GM18861 (cell line): ENCODE data around the gene ZNF566.
"Not testable (repeated sequence)": the region's sequence is repeated elsewhere in the genome, so short reads cannot be mapped to it uniquely, and the experiment has no call there.

Experiments used
- ATAC-seq: cut with Tn5 transposase; IDR thresholded peaks from one replicate; pipeline ENCODE4 v1.9.1; 2021; ENCODE audit not compliant: unreplicated experiment

Gene ZNF566

GRCh38 chr19:36489118-36489919 lies at the start of gene ZNF566:
ZNF566 (minus strand) TSS chr19:36489561; CDS start chr19:36476557, 13,004 bp downstream.
- peak; percentile 82 for ATAC-seq

GRCh38 chr19:36528921-36529518 lies 39.7 kb upstream of the ZNF566 start:
- ATAC-seq, result peak; percentile 22

- peak; percentile 76 for ATAC-seq
These were observed 39.0 kb upstream of the ZNF566 start, which contains the start of gene ZNF260 for GRCh38 chr19:36528194-36528920. ZNF260 (minus strand) TSS chr19:36528271; CDS start chr19:36515238, 13,033 bp downstream.

- ATAC-seq, result no peak
These were observed 38.5 kb upstream of the ZNF566 start for GRCh38 chr19:36527873-36528193.

- ATAC-seq, result no peak
These were observed 38.0 kb upstream of the ZNF566 start for GRCh38 chr19:36527341-36527740.

- ATAC-seq, result no peak
These were observed 37.2 kb upstream of the ZNF566 start for GRCh38 chr19:36526581-36526980.

GRCh38 chr19:36524617-36525016 lies 35.3 kb upstream of the ZNF566 start:
- ATAC-seq, result no peak

- no peak for ATAC-seq
These were observed 24.8 kb upstream of the ZNF566 start for GRCh38 chr19:36514012-36514612.

- ATAC-seq, result no peak
These were observed 19.0 kb upstream of the ZNF566 start for GRCh38 chr19:36508325-36508724.

GRCh38 chr19:36501973-36502372 lies 12.6 kb upstream of the ZNF566 start:
- ATAC-seq, result no peak

GRCh38 chr19:36497001-36497400 lies 7.6 kb upstream of the ZNF566 start:
- no peak for ATAC-seq

- not testable (repeated sequence) for ATAC-seq
These were observed 3.5 kb upstream of the ZNF566 start for GRCh38 chr19:36492689-36493453.

GRCh38 chr19:36490846-36491245 lies 1.5 kb upstream of the ZNF566 start:
- not testable (repeated sequence) for ATAC-seq

- peak; percentile 43 for ATAC-seq
These were observed 607 bp upstream of the ZNF566 start for GRCh38 chr19:36489920-36490415.

GRCh38 chr19:36488846-36489117 lies 579 bp downstream of the ZNF566 start:
- no peak for ATAC-seq

- no peak for ATAC-seq
These were observed 1.1 kb downstream of the ZNF566 start for GRCh38 chr19:36488118-36488845.

GRCh38 chr19:36483653-36484052 lies 5.7 kb downstream of the ZNF566 start:
- ATAC-seq, result no peak

GRCh38 chr19:36482876-36483275 lies 6.5 kb downstream of the ZNF566 start:
- ATAC-seq, result no peak

GRCh38 chr19:36460046-36460445 lies 29.3 kb downstream of the ZNF566 start:
- no peak for ATAC-seq

- no peak for ATAC-seq
These were observed 32.5 kb downstream of the ZNF566 start for GRCh38 chr19:36456831-36457230.
